ENCODE data around the gene DOCK9.

DNA sequence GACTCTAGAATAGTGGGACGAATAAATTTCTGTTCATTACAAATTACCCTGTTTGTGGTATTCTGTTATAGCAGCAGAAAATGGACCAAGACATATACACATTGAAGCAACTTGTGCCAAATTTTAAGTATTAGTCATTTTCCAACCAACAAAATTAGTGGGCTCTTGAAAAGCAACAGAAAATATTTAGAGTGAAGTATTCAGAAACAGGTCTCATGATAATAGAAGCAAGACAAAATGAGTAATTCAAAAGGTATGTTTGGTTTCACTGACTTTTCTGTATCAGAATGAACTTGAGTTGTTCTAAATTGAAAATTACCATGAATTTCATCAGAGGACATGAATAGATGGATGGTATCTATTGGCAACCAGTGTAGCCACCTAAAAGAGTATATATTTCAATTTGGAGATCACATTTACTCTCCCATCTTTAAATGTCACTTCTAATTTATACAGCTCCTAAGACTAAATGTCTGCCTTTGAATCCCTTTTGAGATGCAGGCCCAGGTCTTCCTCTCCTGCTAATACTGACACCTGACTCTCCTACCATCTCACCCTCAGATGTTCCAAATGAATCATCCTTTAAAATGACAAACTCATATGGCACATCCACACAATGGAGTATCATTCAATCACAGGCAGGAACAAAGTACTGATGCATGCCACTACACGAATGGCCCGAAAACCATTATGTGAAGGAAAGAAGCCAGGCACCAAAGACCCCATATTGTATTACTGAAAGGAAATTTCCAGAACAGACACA is 40.7 kb upstream of the DOCK9 start:
- TF ChIP-seq POLR2A (IDR thresholded peaks at IDR 0.05), result no peak
- TF ChIP-seq, protein P1, sequence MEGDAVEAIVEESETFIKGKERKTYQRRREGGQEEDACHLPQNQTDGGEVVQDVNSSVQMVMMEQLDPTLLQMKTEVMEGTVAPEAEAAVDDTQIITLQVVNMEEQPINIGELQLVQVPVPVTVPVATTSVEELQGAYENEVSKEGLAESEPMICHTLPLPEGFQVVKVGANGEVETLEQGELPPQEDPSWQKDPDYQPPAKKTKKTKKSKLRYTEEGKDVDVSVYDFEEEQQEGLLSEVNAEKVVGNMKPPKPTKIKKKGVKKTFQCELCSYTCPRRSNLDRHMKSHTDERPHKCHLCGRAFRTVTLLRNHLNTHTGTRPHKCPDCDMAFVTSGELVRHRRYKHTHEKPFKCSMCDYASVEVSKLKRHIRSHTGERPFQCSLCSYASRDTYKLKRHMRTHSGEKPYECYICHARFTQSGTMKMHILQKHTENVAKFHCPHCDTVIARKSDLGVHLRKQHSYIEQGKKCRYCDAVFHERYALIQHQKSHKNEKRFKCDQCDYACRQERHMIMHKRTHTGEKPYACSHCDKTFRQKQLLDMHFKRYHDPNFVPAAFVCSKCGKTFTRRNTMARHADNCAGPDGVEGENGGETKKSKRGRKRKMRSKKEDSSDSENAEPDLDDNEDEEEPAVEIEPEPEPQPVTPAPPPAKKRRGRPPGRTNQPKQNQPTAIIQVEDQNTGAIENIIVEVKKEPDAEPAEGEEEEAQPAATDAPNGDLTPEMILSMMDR (IDR thresholded peaks at IDR 0.05 in 4 of 5, conservative IDR thresholded peaks at IDR 0.05 in 1 of 5), result no peak

Measured in gastrocnemius medialis (tissue), 4 donors.